Forelimb muscle (tissue), 1 donor: ENCODE measurements around the gene DCC. TPM values are rescaled to one million over a fixed set of nuclear protein-coding genes. Genes with fewer than 3 reads are reported as not detected.

Experiments
- DNase-seq: peaks from one replicate; pipeline ENCODE4 v3.0.0-alpha.2; 2013; ENCODE audit warnings: low read depth
- polyA plus RNA-seq: library from polyadenylated mRNA; unstranded; fragments of 120-200 nt; gene quantifications from one replicate; pipeline ENCODE4 v1.2.1, GENCODE V29; 2013; ENCODE audit not compliant: insufficient read length

The DCC gene
- polyA plus RNA-seq, 1 donor, result 0.09 TPM

DNA sequence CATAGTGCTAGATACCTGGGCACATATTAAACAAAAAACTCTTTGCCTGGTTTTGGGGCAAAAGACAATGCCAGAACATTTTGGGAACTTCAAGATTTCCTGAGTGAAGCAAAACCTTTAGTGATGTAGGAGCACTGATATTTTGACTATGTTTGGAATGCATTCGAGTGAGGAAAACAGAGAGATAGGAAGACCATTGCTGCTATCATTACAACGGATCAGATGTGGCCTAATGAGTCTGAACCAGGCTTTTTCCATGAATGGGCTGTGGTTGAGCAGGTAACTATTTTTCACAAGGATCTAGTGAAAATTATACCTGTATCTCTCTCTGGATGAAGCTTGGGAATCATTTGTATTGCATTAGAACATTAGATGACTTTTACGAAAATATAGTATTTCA lies 562.2 kb downstream of the DCC start:
- DNase-seq, result no peak

DNA sequence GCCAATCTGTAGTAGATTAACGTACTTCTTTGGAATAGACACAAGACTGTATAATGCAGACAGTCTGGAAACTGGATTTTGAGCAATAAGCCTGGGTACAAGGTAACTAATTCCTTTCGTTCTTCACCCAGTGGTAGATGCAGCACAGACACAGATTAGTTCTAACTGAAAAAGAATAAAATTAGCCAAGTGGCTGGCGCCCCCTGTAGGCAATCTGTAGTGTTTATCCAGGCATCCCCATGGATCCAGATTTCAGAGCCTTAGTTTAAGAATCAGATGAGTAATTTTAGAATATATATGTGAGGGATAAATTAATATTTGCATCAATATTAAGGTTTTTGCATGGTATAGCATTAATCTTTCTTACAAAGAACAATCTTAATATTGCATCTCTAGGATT lies 563.9 kb downstream of the DCC start:
- no peak for DNase-seq

DNA sequence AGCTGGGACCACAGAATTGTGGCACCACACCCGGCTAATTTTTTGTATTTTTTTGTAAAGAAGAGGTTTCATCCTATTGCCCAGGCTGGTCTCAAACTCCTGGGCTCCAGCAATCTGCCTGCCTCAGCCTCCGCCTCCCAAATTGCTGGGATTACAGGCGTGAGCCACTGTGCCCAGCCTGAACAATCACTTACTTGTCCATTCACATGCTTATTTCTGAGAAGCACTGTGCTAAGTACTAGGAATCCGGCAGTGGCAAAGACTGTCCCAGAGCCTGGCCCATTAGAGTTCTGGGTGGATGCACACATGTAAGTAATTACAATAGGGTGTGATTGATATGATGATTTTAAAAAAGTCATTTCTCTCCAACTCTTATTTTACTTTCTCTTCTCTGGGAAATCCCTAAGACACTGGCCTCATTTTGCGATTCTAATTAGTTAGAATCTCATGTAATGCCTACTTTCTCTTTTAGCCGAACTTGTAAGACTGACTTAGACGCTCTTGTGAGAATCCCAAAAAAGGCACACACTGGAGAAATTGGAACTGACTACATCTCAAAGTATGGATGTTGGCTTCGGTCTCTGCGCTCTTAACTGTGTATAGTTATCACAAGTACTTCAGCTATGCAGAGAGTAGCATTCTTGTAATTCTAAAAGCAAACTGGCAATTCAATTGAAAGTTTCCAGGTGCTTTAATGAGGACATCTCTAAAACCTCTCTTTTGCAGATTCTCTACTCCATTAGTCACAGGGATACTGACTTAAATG lies 567.7 kb downstream of the DCC start:
- DNase-seq, result no peak

DNA sequence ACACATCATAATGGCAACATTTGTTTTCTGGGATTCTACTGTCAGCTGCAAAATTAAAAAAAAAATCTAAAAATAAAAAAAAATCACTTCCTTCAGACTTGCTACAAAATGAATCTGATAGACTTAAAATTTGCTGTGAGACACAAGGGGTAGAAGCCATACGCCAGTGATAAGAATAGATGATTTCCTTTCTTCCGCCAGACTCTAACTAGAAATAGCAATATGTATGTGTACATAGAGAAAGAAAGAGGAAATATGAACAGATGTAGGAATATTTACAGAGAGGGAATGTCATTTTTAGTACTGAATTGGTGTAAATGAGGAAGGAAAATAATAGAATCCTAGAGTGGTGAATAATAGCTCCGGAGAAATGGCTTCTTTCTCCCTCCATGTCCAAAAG lies 574.2 kb downstream of the DCC start:
- DNase-seq, result no peak

DNA sequence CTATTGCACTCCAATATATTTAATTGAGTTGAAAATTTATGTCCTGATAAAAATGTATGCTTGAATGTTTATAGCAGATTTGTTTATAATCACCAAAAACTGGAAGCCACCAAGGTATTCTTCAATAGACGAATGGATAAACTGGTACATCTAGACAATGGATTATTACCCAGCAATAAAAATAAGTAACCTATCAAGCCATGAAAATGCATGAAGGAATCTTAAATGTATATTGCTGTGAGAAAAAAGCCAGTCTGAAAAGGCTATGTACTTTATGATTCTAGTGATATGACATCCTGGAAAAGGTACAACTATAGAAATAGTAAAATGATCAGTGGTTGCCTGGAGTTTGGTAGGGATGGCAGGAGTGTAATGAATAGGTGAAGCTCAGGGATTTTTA lies 580.7 kb downstream of the DCC start:
- no peak for DNase-seq

DNA sequence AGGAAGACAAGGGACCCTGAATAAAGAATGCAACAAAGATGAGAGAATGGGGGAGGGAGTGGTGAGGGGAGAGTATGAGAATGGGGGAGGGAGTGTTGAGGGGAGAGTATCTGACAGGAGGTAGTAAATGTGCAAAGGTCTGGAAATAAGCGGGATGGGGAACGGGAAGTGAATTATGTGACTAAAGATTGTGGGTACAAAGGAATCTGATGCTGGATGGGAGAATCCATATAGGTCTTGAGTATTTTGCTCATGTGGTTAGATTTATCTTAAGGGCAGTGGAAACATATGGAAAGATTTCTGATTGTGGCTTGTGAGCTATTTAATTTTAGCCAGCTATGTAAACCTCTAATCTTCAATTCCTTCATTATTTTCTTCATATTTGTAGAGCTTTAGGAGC lies 593.4 kb downstream of the DCC start:
- DNase-seq, result no peak

DNA sequence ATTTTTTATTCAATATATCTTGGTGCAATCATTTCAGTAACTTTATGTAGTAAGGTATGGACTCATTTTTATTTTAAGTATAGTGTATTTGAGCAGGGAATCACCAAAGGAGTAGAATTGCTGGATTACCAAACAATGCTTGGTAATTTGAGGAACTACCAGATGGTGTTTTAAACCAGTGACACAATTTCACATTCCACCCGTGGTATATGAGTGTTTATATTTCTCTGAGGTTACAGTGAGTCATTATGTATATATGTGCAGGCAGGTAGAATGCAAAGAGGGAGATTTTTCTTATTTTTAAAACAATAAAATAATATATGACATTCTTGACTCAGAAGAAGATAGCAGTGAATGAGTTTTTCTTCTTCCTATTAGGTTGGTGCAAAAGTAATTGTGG lies 596.9 kb downstream of the DCC start:
- DNase-seq, result no peak

DNA sequence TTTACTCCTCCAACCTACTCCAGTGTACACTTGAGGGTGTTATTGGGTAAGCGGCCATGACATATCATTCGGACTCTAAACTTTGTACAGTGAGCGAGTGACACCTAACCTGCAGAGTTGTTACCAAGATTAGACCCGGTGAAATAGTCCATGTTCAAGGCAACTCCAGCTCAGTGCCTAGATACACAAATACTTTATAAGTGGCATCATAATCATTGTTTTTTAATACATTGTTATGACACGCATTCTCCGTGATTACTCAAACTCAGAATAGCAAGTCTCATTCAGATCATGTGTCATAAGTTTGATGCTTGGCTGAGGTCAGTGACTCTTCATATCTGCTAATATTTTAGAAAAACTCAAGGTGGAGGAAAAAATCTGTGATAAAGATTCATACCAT lies 597.8 kb downstream of the DCC start:
- no peak for DNase-seq

DNA sequence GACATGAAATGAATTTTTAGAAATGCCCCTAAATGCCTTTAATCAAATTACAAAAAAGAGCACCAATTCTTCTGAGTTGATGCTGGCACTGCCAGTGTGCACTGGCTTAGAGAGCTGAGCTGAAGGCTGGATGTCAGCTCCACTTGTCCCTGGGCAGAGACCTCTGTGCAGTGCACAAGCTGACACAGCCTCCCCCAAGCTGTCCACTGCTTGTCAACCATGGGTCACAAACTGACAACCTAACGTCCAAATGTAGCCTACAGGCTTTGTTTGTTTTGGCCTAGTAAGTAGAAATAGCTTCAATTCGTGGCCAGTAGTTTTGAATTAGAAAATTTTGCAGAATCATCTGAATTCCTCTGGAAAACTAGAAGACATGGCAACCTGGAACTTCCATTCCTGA lies 605.6 kb downstream of the DCC start:
- no peak for DNase-seq

DNA sequence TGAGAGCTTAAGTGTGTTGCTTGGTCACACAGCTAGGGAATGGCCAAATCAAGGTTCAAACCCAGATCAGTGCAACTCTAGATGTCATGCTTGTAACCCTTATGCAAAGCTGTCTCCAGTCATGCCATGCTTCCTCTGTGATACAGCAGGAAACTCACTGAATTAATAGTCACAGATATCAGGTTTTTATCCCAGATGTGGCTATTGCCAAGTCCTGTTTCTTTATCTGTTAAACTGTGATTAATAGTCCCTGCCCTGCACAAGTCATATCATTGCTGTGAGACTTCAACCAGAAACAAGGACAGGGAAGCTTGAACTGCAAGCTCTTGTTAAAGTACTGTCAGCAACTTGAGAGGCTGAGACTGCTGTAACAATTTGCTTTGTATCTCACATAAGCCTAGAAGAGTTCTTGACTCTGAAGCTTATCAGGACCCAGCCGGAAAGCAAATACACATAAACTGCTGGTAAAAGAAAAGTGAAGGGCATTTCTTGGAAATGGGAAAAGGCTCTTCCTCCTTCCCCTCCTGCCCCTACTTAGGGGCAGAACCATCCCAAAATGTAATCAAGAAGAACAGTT lies 609.0 kb downstream of the DCC start:
- no peak for DNase-seq

DNA sequence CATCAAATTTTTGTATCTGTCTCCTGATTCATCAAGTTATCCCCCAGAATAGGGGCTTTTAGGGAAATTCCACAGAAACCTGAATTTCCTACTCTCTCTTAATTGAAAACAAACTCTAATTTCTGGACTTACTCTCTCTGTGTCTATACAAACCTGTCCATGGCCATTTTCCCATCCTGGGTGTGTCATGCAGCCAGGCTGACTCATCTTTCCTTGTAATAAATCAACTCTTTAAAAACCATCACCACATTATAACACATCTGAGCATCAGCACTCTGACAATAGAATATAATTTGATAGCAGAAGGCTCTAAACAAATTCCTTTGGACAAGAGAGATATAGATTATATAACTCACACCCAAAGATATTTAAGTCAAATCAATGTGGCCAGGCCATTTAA lies 610.2 kb downstream of the DCC start:
- no peak for DNase-seq

DNA sequence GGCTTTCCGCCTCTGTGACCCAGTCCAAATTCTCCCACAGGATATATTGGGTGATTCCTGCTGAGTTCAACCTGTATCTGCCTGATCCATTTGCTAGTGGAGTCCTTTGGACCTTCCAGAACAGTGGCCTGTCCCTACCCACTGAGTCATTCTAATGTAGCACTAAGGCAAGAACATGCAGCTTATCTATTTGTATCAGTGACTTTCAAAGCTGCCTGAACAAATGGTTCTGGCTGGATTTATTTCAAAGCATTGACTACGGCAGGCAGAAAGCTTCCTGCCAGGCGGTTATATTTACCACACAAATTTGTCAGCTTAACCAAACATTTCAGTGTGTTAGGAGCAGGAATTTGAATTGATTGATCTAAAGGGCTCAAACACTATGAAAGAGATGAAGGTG lies 613.4 kb downstream of the DCC start:
- no peak for DNase-seq

DNA sequence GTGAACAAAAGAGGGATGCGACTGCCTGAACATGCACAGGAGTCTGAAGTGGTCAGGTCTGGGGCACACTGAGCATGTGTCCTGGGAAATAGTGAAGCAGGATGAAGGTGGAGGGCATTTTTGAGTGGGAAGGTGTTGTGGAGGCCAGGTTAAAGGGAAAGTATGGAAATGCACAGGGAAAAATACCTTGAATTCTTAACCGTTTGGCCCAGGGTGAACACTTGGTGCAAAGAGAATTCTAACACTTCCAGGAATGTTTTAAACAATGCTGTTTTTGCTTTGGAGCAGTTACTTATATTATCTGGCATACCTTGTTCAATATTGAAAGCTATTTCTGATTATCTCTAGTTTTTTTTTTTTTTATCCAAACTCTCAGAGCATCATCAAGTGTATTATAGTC lies 623.5 kb downstream of the DCC start:
- no peak for DNase-seq

DNA sequence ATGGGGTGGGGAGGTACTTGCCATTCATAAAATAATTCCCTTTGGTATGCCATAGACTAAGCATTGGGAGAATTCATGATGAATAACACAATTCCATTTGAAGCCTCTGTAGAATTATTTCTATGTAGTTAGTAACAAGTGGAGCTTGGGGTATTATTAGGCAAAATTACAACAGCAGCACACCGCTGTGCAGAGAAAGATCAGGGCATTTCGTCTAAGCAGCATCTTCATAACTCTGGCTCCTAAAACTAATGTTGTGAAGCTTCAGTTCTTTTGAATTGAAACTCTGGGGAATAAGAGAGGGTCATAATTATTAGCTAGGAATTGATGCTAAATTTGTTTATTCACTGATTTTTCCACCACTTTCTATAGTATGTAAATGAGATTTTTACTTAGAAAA lies 630.7 kb downstream of the DCC start:
- DNase-seq, result no peak

DNA sequence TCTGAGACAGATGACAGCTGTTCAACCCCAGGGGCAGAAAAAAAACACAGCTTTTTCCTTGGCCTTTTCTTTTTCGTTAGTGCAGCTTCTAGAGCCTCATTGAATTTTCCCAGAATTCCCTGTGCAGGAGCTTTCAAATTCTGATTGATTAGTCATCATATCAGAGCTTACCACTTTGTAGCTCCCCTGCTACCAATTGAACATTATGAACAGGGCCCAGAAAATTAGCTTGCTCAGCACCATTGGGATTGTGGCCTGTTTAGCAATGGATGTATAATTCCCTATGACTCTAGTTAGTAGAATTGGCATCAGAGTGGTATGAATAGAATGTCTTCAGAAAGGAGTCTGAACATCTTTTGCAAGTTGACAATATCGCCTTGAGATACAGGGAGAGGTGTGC lies 631.1 kb downstream of the DCC start:
- DNase-seq, result no peak

DNA sequence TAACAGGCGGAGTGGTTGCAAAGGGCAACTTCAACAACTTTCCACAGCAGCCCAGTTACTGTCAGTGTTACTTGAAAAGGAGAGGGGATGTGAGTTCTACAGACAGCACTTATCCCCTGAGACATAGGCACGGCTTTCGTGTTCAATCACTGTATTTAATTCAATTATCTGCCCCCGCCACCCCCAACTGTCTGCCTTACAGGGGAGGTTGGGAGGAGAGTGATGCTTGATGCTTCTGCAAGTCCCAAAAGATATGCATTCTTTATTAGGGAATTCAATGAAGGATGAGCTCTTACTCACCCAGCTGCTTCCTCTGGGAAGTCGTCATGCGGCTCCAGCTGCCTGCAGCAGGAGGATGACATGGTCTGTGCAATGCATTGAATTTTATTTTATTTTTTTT lies 639.9 kb downstream of the DCC start:
- no peak for DNase-seq

DNA sequence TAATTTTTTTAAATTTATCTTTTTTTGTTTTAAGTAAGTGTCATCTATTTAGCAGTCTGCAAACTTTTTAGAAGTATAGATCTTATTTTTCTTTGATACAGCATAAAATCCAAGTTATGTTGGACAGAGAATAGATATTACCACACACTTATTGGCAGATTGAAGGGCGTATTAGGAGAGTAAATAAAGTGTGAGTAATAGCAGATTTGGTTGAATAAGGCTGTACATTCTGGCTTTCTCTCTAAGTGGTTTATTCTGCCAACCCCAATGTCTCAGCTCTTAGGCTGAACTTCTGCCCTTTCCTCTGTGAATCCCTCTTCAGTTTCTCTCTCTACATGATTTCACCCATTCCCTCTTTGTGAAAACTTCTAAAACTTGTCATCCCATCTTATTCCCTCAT lies 651.2 kb downstream of the DCC start:
- no peak for DNase-seq

DNA sequence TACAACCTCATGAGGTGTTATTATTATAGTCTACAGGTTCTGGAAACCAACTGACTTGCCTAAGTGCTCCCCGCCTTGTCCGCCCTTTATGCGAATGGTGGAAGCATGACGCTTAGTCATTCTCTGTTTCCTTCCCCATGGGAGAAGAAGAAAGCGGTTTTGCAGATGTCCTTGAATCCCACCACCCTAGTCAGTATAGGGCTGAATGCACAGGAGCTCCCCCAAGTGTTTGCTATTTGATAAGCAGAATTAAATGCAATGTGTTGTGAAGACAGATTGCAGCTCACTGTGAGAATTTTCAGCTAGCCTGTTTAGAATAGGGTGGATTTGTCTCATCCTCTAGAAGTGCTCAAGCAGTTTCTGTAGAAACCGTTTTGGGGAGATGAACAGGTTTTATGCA lies 652.0 kb downstream of the DCC start:
- DNase-seq, result no peak

DNA sequence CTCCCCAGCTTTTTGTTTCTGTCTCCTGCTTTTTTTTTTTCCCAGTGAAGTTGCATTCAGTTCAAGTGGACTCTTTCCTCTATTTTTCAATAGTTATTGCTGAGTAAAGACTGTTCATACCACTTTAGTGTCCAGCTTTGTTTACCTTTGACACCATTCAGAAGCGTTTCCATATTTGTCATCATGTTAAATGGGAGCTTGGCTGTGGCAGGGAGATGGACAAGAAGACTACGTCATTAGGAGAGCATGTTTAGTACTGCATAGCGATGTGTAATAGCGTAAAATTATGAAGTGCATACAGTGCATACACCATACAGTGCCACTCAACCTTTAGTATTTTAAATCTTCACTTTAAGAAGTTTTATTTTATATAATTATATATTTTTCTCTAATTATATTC lies 655.9 kb downstream of the DCC start:
- DNase-seq, result no peak

DNA sequence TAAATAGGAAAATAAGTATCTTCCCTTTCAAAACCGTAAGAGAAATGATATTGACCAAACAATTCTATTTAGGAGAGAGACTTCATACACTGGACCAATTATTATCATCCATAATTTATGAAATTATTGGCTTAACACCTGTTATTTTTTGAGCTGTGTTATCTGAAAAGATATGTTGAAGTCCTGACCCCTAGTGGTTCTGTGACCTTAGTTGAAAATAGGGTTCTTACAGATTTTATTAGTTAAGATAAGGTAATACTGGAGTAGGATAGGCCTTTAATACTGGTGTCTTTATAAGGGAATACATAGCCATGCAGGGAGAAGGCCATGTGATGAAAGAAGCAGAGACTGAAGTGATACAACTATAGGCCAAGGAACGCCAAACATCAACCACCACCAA lies 659.6 kb downstream of the DCC start:
- no peak for DNase-seq

DNA sequence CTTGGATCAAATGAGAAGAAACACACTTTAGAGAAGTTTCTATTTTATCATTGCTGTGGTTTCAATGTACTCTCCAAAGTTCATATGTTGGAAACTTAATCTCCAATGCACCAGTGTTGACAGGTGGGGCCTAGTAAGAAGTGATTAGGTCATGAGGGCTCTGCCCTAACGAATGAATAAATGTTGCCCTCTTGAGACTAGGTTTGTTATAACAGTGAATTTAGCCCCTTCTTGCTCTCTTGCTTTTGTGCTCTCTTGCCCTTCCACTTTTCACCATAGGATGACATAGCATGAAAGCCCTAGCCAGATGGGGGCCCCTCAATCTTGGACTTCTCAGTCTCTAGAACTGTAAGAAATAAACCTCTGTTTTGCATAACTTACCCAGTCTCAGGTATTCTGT lies 664.8 kb downstream of the DCC start:
- DNase-seq, result no peak

DNA sequence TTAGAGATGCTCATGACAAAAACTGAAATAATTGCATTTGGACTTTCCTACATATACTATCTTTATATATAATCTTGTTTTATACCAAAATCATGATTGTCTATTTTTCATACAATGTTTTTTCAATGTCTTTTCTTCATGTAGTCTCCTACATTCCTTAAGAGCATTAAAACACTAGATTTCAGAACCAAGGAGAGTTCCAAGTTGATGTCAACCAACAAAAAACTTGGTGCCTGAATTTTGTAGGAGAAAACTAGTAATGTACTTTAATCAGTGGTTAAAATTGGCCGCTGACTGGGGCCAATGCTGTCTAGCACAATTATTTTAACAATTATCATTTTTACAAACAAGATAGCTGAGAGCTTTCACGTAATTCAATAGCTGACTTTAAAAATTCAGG lies 678.8 kb downstream of the DCC start:
- no peak for DNase-seq

DNA sequence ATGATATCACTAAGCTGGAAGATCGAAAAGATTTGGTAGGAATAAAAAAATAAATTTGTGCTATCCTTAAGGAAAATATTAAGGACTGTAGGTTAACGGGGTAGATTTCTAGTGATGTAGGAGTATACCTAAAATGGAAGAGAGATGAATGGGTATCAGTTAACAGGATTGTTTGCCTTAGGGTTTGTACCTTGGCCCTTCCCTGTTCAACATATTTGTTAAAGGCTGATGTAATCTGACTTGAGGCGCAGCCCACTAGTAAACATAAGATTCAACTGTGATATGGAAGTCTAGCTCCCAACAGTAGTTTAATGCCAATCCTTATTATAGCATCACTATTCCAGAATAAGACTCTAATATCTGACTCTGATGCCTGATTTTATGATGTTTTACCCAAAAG lies 685.2 kb downstream of the DCC start:
- DNase-seq, result no peak

DNA sequence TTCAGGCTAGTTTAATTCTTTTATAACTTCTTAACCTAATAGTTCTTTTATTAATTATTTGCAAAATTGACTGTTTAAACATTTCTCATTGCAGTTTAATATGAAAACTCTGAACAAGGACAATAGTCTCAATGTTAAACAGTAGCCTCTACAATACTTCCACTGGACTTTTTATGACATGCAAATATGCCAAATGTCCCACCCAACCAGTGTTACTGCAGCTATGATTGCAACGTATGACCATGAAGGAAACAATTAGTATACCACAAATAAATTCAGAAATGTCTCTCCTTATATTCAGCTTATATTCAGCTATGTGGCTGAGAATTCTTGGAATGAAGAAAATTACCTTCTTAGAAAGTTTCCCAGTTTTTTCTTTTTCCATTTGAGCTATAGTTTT lies 688.6 kb downstream of the DCC start:
- no peak for DNase-seq
